Measurements from ENCODE around the gene PGGT1B.
A peak's percentile ranks its signal among the peaks of the same experiment; 100 is the strongest.

PGGT1B gene

DNA sequence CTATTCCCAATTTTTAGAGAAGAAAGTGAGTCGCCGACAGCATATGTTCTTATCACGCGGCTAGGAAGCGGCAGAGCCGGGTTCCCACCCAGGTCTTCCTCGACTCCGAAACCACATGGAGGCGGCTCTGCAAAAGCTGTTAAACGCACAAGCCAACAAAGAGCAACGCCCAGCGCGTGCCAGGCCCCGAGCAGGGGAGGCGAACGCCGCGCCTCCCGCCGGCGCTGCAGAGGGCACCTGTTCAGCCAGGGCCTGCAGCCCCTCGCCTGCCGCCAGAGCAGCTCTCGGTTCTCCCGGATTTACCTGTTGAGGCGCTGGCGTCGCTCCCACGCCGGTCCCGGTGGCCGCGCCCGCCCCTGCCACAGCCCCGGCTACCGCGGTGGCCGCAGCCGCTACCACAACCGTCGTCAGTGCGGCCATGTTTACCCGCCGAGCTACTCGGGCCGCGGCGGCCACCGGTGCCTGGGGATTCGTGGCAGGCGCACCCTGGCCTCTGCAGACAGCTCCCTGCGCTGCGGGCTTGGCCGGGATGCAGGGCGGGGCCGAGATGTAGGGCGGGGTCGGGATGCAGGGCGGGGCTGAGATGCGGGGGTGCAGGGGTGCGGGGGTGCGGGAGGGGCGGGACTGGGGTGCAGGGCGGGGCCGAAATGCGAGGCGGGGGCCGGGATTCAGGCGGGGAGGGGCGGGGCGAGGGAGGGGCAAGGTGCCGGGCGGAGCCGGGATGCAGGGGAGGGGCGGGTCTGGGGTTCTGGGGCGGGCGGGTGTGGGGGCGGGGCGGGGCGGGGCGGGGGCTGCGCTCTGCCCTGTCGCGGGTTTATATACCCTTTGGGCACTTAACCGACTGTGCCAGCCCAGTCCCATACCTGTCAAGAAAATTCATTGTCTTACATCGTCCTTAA is 33.7 kb upstream of the PGGT1B start, which contains the start of gene CCDC112:
CCDC112 (minus strand) TSS at position 531 of the 899 bp plus-strand sequence; CDS start at position 420, 111 bp downstream.
- no peaks in the 10 kb centered on the region for H3K4me1 ChIP-seq (ENCODE audit: insufficient read depth, insufficient read length)
- no peaks in the 10 kb centered on the region for H3K36me3 ChIP-seq (ENCODE audit: insufficient read depth, insufficient read length, low read length)
- no peak for TF ChIP-seq ZNF274 (IDR thresholded peaks at IDR 0.05; ENCODE audit: low read depth, low read length)
- no peak for TF ChIP-seq SUZ12 (IDR thresholded peaks at IDR 0.05; ENCODE audit: extremely low read depth, insufficient read depth, insufficient read length)
- no peak for TF ChIP-seq YY1 (IDR thresholded peaks at IDR 0.05; ENCODE audit: insufficient read depth, insufficient read length)
- H3K9ac ChIP-seq (ENCODE audit: insufficient read length, low read depth) = peak within 1 kb of the TSS; percentile 78
- no peaks in the 10 kb centered on the region for H3K27me3 ChIP-seq (ENCODE audit: insufficient read depth, insufficient read length)
- DNase-seq (ENCODE audit: low read depth, low spot score) = peak; percentile 57
- H3K9me3 ChIP-seq (ENCODE audit: insufficient read depth, low read length) = no peaks in the 10 kb centered on the region
- H3K4me3 ChIP-seq (ENCODE audit: insufficient read length, low read depth) = peak within 1 kb of the TSS; percentile 69

DNA sequence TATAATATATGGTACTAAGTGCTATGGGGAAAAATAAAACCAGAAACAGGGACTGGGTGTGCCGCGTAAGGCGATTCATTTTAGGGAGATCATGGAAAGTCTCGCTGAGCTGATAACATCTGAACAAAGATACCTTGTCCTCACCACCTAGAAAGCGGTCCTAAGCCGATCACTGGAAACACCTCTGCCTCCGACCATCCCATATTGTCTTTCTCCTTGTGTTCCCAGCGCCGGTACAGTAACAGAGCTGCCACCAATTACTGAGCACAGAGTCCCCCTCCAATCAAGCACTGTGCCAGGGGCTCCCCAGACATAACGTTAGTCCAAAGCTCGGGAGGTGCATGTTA is 33.1 kb upstream of the PGGT1B start:
- H3K27me3 ChIP-seq (ENCODE audit: insufficient read depth, insufficient read length) = no peaks in the 10 kb centered on the region
- H3K4me1 ChIP-seq (ENCODE audit: insufficient read depth, insufficient read length) = no peaks in the 10 kb centered on the region
- no peaks in the 10 kb centered on the region for H3K9me3 ChIP-seq (ENCODE audit: insufficient read depth, low read length)
- no peaks in the 10 kb centered on the region for H3K36me3 ChIP-seq (ENCODE audit: insufficient read depth, insufficient read length, low read length)
- H3K4me3 ChIP-seq (ENCODE audit: insufficient read length, low read depth) = peak overlapping the region; percentile 69
- peak overlapping the region; percentile 78 for H3K9ac ChIP-seq (ENCODE audit: insufficient read length, low read depth)
- no peak for DNase-seq (ENCODE audit: low read depth, low spot score)
- no peak for TF ChIP-seq YY1 (IDR thresholded peaks at IDR 0.05; ENCODE audit: insufficient read depth, insufficient read length)
- no peak for TF ChIP-seq SUZ12 (IDR thresholded peaks at IDR 0.05; ENCODE audit: extremely low read depth, insufficient read depth, insufficient read length)
- no peak for TF ChIP-seq ZNF274 (IDR thresholded peaks at IDR 0.05; ENCODE audit: low read depth, low read length)

DNA sequence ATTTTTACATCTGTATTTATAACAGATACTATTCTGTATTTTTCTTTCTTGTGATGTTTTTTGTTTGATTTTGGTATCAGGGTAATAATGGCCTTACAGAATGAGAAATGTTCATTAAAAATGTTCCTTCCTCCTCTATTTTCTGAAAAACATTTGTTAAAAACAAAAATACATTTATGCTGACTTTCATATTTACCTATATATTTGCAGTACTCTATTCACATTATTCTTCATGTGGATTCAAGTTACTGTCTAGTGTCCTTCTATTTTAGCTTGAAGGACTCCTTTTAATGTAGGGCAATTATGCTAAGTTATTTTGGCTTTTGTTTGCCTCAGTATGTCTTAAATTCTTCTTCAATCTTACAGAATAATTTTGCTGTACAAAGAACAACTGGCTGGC is 28.7 kb upstream of the PGGT1B start:
- Histone ChIP-seq H3K27me3 (ENCODE audit: insufficient read depth, insufficient read length) (no peaks in the 10 kb centered on the region), H3K36me3 (ENCODE audit: insufficient read depth, insufficient read length, low read length) (no peaks in the 10 kb centered on the region), H3K9ac (ENCODE audit: insufficient read length, low read depth) (no peak overlapping the region), H3K4me3 (ENCODE audit: insufficient read length, low read depth) (no peak overlapping the region), H3K9me3 (ENCODE audit: insufficient read depth, low read length) (no peaks in the 10 kb centered on the region), H3K4me1 (ENCODE audit: insufficient read depth, insufficient read length) (no peaks in the 10 kb centered on the region)
- no peak for DNase-seq (ENCODE audit: low read depth, low spot score)
- TF ChIP-seq ZNF274 (IDR thresholded peaks at IDR 0.05; ENCODE audit: low read depth, low read length) (no peak), YY1 (IDR thresholded peaks at IDR 0.05; ENCODE audit: insufficient read depth, insufficient read length) (no peak), SUZ12 (IDR thresholded peaks at IDR 0.05; ENCODE audit: extremely low read depth, insufficient read depth, insufficient read length) (no peak)

DNA sequence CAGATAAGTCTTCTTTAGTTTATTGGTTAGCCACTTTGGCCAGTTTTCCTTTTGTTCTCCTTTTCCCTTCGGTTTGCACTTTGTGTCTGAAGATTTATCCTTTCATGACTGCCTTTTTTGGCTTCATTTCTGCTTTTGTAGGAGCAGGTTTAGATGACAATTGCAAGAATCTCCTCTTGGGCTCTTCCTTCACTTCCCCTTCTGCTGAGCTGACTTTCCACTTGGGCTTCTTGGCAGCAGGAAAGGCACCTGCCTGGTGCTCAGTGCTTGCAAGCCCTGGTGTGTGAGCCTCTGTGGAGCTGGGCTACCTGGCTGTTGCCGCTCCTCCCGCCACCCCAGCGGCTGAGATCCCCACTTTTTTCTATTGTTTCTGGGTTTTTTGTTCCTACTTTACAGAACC is 26.4 kb upstream of the PGGT1B start:
- TF ChIP-seq SUZ12 (IDR thresholded peaks at IDR 0.05; ENCODE audit: extremely low read depth, insufficient read depth, insufficient read length) = no peak
- no peak for TF ChIP-seq YY1 (IDR thresholded peaks at IDR 0.05; ENCODE audit: insufficient read depth, insufficient read length)
- TF ChIP-seq ZNF274 (IDR thresholded peaks at IDR 0.05; ENCODE audit: low read depth, low read length) = no peak
- Histone ChIP-seq H3K36me3 (ENCODE audit: insufficient read depth, insufficient read length, low read length) (no peaks in the 10 kb centered on the region), H3K4me3 (ENCODE audit: insufficient read length, low read depth) (no peak overlapping the region), H3K9ac (ENCODE audit: insufficient read length, low read depth) (no peak overlapping the region), H3K9me3 (ENCODE audit: insufficient read depth, low read length) (no peaks in the 10 kb centered on the region), H3K4me1 (ENCODE audit: insufficient read depth, insufficient read length) (no peaks in the 10 kb centered on the region), H3K27me3 (ENCODE audit: insufficient read depth, insufficient read length) (no peaks in the 10 kb centered on the region)
- DNase-seq (ENCODE audit: low read depth, low spot score) = no peak

DNA sequence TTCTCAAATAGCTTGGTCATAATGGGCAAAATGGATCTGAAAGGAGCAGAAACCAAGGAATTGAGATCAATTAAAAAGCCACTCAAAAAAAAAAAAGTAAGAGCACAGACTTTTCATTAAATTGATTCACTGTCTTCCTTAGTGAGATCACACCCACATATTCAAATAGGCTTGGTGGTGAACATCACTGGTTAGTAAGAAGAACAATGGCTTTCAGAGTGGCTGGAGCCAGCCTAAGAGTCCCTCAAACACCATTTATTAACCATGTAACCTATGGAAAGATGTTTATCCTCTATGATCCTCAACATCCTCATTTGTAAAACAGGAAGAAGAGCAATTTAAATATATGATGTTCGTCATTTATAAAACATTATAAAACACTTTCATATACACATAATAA is 21.3 kb upstream of the PGGT1B start:
- DNase-seq (ENCODE audit: low read depth, low spot score) = no peak
- Histone ChIP-seq H3K4me3 (ENCODE audit: insufficient read length, low read depth) (no peak overlapping the region), H3K27me3 (ENCODE audit: insufficient read depth, insufficient read length) (no peaks in the 10 kb centered on the region), H3K9me3 (ENCODE audit: insufficient read depth, low read length) (no peaks in the 10 kb centered on the region), H3K9ac (ENCODE audit: insufficient read length, low read depth) (no peak overlapping the region), H3K4me1 (ENCODE audit: insufficient read depth, insufficient read length) (no peaks in the 10 kb centered on the region), H3K36me3 (ENCODE audit: insufficient read depth, insufficient read length, low read length) (no peaks in the 10 kb centered on the region)
- TF ChIP-seq SUZ12 (IDR thresholded peaks at IDR 0.05; ENCODE audit: extremely low read depth, insufficient read depth, insufficient read length) = no peak
- no peak for TF ChIP-seq ZNF274 (IDR thresholded peaks at IDR 0.05; ENCODE audit: low read depth, low read length)
- TF ChIP-seq YY1 (IDR thresholded peaks at IDR 0.05; ENCODE audit: insufficient read depth, insufficient read length) = no peak

DNA sequence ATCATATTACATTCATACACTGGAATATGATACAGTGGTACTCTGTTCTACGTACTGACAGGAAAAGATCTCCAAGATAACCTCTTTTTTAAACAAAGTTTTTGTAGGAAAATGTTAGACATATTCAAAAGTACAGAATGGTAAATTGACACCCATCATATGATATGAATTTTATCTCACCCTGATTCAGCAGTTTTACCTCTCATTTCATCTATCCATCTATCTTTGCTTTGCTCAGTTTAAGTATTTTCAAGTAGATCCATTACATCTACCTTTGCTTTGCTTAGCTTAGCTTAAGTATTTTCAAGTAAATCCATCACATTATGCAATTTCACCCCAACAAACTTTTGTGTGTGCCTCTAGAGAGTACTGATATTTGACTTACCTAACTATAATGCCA is 19.5 kb upstream of the PGGT1B start:
- no peaks in the 10 kb centered on the region for H3K36me3 ChIP-seq (ENCODE audit: insufficient read depth, insufficient read length, low read length)
- no peak for DNase-seq (ENCODE audit: low read depth, low spot score)
- H3K4me3 ChIP-seq (ENCODE audit: insufficient read length, low read depth) = no peak overlapping the region
- TF ChIP-seq SUZ12 (IDR thresholded peaks at IDR 0.05; ENCODE audit: extremely low read depth, insufficient read depth, insufficient read length) (no peak), ZNF274 (IDR thresholded peaks at IDR 0.05; ENCODE audit: low read depth, low read length) (no peak), YY1 (IDR thresholded peaks at IDR 0.05; ENCODE audit: insufficient read depth, insufficient read length) (no peak)
- H3K27me3 ChIP-seq (ENCODE audit: insufficient read depth, insufficient read length) = no peaks in the 10 kb centered on the region
- no peaks in the 10 kb centered on the region for H3K4me1 ChIP-seq (ENCODE audit: insufficient read depth, insufficient read length)
- H3K9me3 ChIP-seq (ENCODE audit: insufficient read depth, low read length) = no peaks in the 10 kb centered on the region
- no peak overlapping the region for H3K9ac ChIP-seq (ENCODE audit: insufficient read length, low read depth)

DNA sequence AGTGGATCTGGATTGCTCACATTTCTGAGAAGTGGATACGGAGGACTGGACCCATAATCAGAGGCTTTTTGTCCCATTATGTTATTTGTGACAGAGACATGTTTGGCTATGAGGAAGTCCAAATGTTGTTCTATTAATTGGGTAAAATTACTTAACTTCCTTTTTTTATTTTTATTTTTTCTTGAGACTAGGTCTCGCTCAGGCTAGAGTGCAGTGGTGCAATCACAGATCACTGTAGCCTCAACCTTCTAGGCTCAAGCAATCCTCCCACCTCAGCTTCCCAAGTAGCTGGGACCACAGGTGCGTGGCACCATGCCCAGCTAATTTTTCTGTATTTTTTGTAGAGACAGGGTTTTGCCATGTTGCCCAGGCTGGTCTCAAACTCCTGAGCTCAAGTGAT is 11.9 kb upstream of the PGGT1B start:
- H3K27me3 ChIP-seq (ENCODE audit: insufficient read depth, insufficient read length) = no peaks in the 10 kb centered on the region
- TF ChIP-seq SUZ12 (IDR thresholded peaks at IDR 0.05; ENCODE audit: extremely low read depth, insufficient read depth, insufficient read length) (no peak), ZNF274 (IDR thresholded peaks at IDR 0.05; ENCODE audit: low read depth, low read length) (no peak)
- peaks cover 21% of the 10 kb centered on the region for H3K36me3 ChIP-seq (ENCODE audit: insufficient read depth, insufficient read length, low read length)
- no peaks in the 10 kb centered on the region for H3K4me1 ChIP-seq (ENCODE audit: insufficient read depth, insufficient read length)
- no peaks in the 10 kb centered on the region for H3K9me3 ChIP-seq (ENCODE audit: insufficient read depth, low read length)
- no peak for DNase-seq (ENCODE audit: low read depth, low spot score)
- H3K4me3 ChIP-seq (ENCODE audit: insufficient read length, low read depth) = no peak overlapping the region
- H3K9ac ChIP-seq (ENCODE audit: insufficient read length, low read depth) = no peak overlapping the region

Data from NT2/D1 (cell line).